Liver (tissue), 9 donors: ENCODE results near the gene SLC9A1. TPM values are rescaled to one million over a fixed set of nuclear protein-coding genes. Genes with fewer than 3 reads are reported as not detected.

Source experiments
- DNase-seq: peaks from one replicate; pipeline ENCODE4 v3.0.0-alpha.2; 2017; ENCODE audit warnings: low spot score
- H3K27ac ChIP-seq, 2 donors: one replicate each; pipeline ENCODE4 v1.7.0; 2013; ENCODE audit warnings: inconsistent platforms in 2 of 2, low read length in 2 of 2, control low read depth in 1 of 2, low read depth in 1 of 2, mild to moderate bottlenecking in 1 of 2
- H3K27me3 ChIP-seq, 4 donors: one replicate each; pipeline versions ENCODE4 v1.6.1 to v1.7.0; 2013; ENCODE audit warnings: low read length in 3 of 4, inconsistent platforms in 1 of 4, mild to moderate bottlenecking in 1 of 4, moderate library complexity in 1 of 4; ENCODE audit not compliant: control insufficient read depth in 4 of 4, insufficient read depth in 4 of 4
- H3K36me3 ChIP-seq, 4 donors: one replicate each; pipeline versions ENCODE4 v1.6.1 to v1.7.0; 2013; ENCODE audit warnings: low read length in 3 of 4, mild to moderate bottlenecking in 3 of 4, low read depth in 1 of 4, moderate library complexity in 1 of 4; ENCODE audit not compliant: control insufficient read depth in 4 of 4, insufficient read depth in 3 of 4
- H3K4me1 ChIP-seq, 4 donors: one replicate each; pipeline versions ENCODE4 v1.6.1 to v1.7.0; 2013; ENCODE audit warnings: low read length in 3 of 4, mild to moderate bottlenecking in 3 of 4, moderate library complexity in 1 of 4; ENCODE audit not compliant: control insufficient read depth in 4 of 4, insufficient read depth in 4 of 4
- H3K4me3 ChIP-seq, 3 donors: one replicate each; pipeline versions ENCODE4 v1.6.1 to v1.7.0; 2013; ENCODE audit warnings: low read length in 3 of 3, control low read depth in 1 of 3, low read depth in 1 of 3, mild to moderate bottlenecking in 1 of 3
- H3K9ac ChIP-seq, 2 donors: one replicate each; pipeline ENCODE4 v1.7.0; 2013; ENCODE audit warnings: low read length in 2 of 2, mild to moderate bottlenecking in 2 of 2, moderate library complexity in 2 of 2, control low read depth in 1 of 2, low read depth in 1 of 2
- H3K9me3 ChIP-seq, 4 donors: one replicate each; pipeline versions ENCODE4 v1.6.1 to v1.7.0; 2013; ENCODE audit warnings: low read length in 3 of 4; ENCODE audit not compliant: control insufficient read depth in 4 of 4
- CTCF ChIP-seq: fragments of 150-350 bp; IDR thresholded peaks from 2 replicates; pipeline ENCODE4 v1.5.1; 2017; ENCODE audit warnings: improper control_type of control experiment, low read depth, low read length; ENCODE audit not compliant: missing input control
- EGR1 ChIP-seq, 2 donors: IDR thresholded peaks; 2 replicates each; pipeline ENCODE4 v1.6.1; 2016 to 2018; ENCODE audit warnings: antibody characterized with exemption in 2 of 2, low read depth in 2 of 2
- FOXA2 ChIP-seq: IDR thresholded peaks from 2 replicates; pipeline ENCODE4 v1.6.1; 2016; ENCODE audit warnings: antibody characterized with exemption
- GABPA ChIP-seq, 2 donors: IDR thresholded peaks in 1 of 2; conservative IDR thresholded peaks in 1 of 2; 2 replicates each; pipeline ENCODE4 v1.6.1; 2016; ENCODE audit warnings: antibody characterized with exemption in 2 of 2, mild to moderate bottlenecking in 1 of 2, moderate library complexity in 1 of 2
- HNF4A ChIP-seq, 2 donors: conservative IDR thresholded peaks; 2 replicates each; pipeline ENCODE4 v1.6.1; 2016; ENCODE audit warnings: antibody characterized with exemption in 2 of 2, mild to moderate bottlenecking in 2 of 2
- HNF4G ChIP-seq: IDR thresholded peaks from 2 replicates; pipeline ENCODE4 v1.6.1; 2016; ENCODE audit warnings: antibody characterized with exemption
- JUND ChIP-seq, 2 donors: IDR thresholded peaks; 2 replicates each; pipeline ENCODE4 v1.6.1; 2016; ENCODE audit warnings: antibody characterized with exemption in 2 of 2
- NR2F2 ChIP-seq: IDR thresholded peaks from 2 replicates; pipeline ENCODE4 v1.6.1; 2016; ENCODE audit warnings: antibody characterized with exemption
- RAD21 ChIP-seq, 2 donors: IDR thresholded peaks; 2 replicates each; pipeline ENCODE4 v1.6.1; 2016; ENCODE audit warnings: antibody characterized with exemption in 2 of 2, mild to moderate bottlenecking in 2 of 2
- RXRA ChIP-seq, 2 donors: IDR thresholded peaks; 2 replicates each; pipeline ENCODE4 v1.6.1; 2017 to 2018; ENCODE audit warnings: antibody characterized with exemption in 2 of 2, mild to moderate bottlenecking in 1 of 2
- SP1 ChIP-seq: IDR thresholded peaks from 2 replicates; pipeline ENCODE4 v1.6.1; 2018; ENCODE audit warnings: antibody characterized with exemption, mild to moderate bottlenecking
- TAF1 ChIP-seq: conservative IDR thresholded peaks from 2 replicates; pipeline ENCODE4 v1.6.1; 2016; ENCODE audit warnings: antibody characterized with exemption, mild to moderate bottlenecking
- YY1 ChIP-seq: IDR thresholded peaks from 2 replicates; pipeline ENCODE4 v1.6.1; 2016; ENCODE audit warnings: antibody characterized with exemption, mild to moderate bottlenecking
- WGBS: extraction: QIAGEN DNeasy Blood & Tissue Kit; methylation state at CpG from one replicate; pipeline ENCODE4 v1.1.7; 2013; 5-methylcytosine and 5-hydroxymethylcytosine counted together
- polyA plus RNA-seq, 2 donors: library from polyadenylated mRNA; stranded (reverse) in 1 of 2; unstranded in 1 of 2; fragments of 200-250 nt in 1 of 2; fragments of >200 nt in 1 of 2; fragmentation: Nextera tagmentation in 1 of 2; extraction: Ambion mirVana in 1 of 2; gene quantifications; one replicate each; pipeline versions ENCODE4 v1.2.1 to v1.2.3, GENCODE V29; 2013 to 2015
- total RNA-seq, 2 donors: library from RNA; depleted of rRNA; stranded (reverse); fragments of >200 nt; gene quantifications; one replicate each; pipeline ENCODE4 v1.2.3, GENCODE V29; 2014
- TF ChIP-seq, protein P1 (sequence below): IDR thresholded peaks from 2 replicates; pipeline ENCODE4 v1.6.1; 2016; ENCODE audit warnings: antibody characterized with exemption
- TF ChIP-seq, protein P2 (sequence below): IDR thresholded peaks from 2 replicates; pipeline ENCODE4 v1.6.1; 2016; ENCODE audit warnings: antibody characterized with exemption, mild to moderate bottlenecking
- TF ChIP-seq, protein P3 (sequence below): IDR thresholded peaks from 2 replicates; pipeline ENCODE4 v1.6.1; 2016; ENCODE audit warnings: antibody characterized with exemption
- TF ChIP-seq, protein P4 (sequence below): IDR thresholded peaks from 2 replicates; pipeline ENCODE4 v1.6.1; 2016; ENCODE audit warnings: antibody characterized with exemption
- donor health status: healthy.
- donor health status: healthy.
- donor health status: healthy.
- donor health status: healthy.
- donor health status: healthy.

SLC9A1 gene
- total and polyA plus RNA-seq, 4 donors, result 1.3 to 3.2 (median 1.5) TPM

DNA sequence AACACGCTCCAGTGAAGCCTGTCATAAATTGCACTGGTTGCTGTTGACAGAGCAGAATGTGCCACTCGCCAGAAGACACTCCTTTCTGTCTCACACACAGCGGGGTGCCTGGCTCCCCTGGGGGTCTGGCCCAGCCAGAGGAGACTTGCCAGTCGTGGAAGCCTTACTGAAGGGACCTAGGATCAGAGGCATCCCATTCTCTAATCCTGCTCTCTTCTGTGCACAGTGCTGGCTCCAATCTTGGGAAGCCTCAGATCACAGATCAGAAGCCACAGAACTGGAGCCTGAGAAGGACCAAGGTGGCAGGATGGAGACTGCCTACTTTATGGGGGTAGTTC lies 1.4 kb downstream of the SLC9A1 start:
- Histone ChIP-seq H3K9ac (no peak overlapping the region), H3K9me3 (no peaks in the 10 kb centered on the region), H3K27ac (no peak overlapping the region), H3K4me1 (peaks cover 5 to 32% (median 24%) of the 10 kb centered on the region in 4 donors), H3K36me3 (no peaks in the 10 kb centered on the region), H3K4me3 (no peak overlapping the region), H3K27me3 (no peaks in the 10 kb centered on the region)
- no peak for DNase-seq
- no peak for TF ChIP-seq RAD21 (IDR thresholded peaks at IDR 0.05)
- TF ChIP-seq RXRA (IDR thresholded peaks at IDR 0.05), result no peak
- TF ChIP-seq, protein P1, sequence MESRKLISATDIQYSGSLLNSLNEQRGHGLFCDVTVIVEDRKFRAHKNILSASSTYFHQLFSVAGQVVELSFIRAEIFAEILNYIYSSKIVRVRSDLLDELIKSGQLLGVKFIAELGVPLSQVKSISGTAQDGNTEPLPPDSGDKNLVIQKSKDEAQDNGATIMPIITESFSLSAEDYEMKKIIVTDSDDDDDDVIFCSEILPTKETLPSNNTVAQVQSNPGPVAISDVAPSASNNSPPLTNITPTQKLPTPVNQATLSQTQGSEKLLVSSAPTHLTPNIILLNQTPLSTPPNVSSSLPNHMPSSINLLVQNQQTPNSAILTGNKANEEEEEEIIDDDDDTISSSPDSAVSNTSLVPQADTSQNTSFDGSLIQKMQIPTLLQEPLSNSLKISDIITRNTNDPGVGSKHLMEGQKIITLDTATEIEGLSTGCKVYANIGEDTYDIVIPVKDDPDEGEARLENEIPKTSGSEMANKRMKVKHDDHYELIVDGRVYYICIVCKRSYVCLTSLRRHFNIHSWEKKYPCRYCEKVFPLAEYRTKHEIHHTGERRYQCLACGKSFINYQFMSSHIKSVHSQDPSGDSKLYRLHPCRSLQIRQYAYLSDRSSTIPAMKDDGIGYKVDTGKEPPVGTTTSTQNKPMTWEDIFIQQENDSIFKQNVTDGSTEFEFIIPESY, result no peak
- TF ChIP-seq, protein P2, sequence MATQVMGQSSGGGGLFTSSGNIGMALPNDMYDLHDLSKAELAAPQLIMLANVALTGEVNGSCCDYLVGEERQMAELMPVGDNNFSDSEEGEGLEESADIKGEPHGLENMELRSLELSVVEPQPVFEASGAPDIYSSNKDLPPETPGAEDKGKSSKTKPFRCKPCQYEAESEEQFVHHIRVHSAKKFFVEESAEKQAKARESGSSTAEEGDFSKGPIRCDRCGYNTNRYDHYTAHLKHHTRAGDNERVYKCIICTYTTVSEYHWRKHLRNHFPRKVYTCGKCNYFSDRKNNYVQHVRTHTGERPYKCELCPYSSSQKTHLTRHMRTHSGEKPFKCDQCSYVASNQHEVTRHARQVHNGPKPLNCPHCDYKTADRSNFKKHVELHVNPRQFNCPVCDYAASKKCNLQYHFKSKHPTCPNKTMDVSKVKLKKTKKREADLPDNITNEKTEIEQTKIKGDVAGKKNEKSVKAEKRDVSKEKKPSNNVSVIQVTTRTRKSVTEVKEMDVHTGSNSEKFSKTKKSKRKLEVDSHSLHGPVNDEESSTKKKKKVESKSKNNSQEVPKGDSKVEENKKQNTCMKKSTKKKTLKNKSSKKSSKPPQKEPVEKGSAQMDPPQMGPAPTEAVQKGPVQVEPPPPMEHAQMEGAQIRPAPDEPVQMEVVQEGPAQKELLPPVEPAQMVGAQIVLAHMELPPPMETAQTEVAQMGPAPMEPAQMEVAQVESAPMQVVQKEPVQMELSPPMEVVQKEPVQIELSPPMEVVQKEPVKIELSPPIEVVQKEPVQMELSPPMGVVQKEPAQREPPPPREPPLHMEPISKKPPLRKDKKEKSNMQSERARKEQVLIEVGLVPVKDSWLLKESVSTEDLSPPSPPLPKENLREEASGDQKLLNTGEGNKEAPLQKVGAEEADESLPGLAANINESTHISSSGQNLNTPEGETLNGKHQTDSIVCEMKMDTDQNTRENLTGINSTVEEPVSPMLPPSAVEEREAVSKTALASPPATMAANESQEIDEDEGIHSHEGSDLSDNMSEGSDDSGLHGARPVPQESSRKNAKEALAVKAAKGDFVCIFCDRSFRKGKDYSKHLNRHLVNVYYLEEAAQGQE, result no peak
- no peak for TF ChIP-seq GABPA (IDR thresholded peaks at IDR 0.05 in 1 of 2, conservative IDR thresholded peaks at IDR 0.05 in 1 of 2)
- no peak for TF ChIP-seq SP1
- TF ChIP-seq TAF1, result no peak
- TF ChIP-seq HNF4A (conservative IDR thresholded peaks at IDR 0.05), result no peak
- no peak for TF ChIP-seq NR2F2
- TF ChIP-seq, protein P3, sequence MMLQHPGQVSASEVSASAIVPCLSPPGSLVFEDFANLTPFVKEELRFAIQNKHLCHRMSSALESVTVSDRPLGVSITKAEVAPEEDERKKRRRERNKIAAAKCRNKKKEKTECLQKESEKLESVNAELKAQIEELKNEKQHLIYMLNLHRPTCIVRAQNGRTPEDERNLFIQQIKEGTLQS, result no peak
- TF ChIP-seq JUND (IDR thresholded peaks at IDR 0.05), result no peak
- no peak for TF ChIP-seq EGR1 (IDR thresholded peaks at IDR 0.05; ENCODE audit: low read depth in 2 of 2)
- TF ChIP-seq, protein P4, sequence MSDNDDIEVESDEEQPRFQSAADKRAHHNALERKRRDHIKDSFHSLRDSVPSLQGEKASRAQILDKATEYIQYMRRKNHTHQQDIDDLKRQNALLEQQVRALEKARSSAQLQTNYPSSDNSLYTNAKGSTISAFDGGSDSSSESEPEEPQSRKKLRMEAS, result no peak
- 60% methylated on average over 4 of the region's 4 CpGs for WGBS

DNA sequence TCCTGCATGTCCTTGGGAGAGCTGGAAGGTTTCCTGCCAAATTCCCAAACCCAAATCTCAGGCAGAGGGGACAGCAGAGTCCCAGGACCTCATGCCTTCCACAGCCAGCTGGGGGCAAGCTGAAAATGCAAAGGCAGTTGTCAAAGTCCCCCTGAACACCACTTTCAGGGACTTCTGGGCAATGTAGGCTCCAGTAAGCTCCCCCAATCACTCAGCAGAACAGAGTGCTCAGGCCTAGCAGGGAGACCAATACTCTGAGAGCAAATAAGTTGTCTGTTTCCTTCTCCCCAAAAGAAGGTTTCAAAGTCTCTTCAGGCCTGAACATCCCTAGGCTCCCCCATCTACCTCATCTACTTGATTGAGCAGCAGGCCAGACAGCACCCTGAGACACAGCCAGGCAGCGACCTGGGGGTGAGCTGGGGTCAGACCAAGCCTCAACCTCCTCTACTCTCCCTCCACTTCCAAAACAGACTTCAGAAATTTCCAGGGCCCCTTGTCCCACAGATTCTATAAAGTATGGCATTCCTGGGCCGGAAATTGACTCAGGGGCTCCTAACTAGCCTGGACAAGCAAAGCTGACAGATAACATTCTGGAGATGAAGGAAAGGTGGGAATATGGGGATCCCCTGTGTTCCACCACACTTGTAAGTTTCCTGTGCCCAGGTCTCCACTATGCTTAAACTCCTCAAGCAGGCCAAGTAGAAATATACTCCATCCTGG lies 1.9 kb downstream of the SLC9A1 start:
- Histone ChIP-seq H3K4me1 (peaks cover 5 to 32% (median 24%) of the 10 kb centered on the region in 4 donors), H3K9ac (no peak overlapping the region), H3K4me3 (no peak overlapping the region), H3K9me3 (no peaks in the 10 kb centered on the region), H3K27ac (no peak overlapping the region), H3K36me3 (no peaks in the 10 kb centered on the region), H3K27me3 (no peaks in the 10 kb centered on the region)
- no peak for DNase-seq
- 80% methylated on average over 2 of the region's 2 CpGs for WGBS
- TF ChIP-seq NR2F2, result no peak
- TF ChIP-seq FOXA2, result no peak
- TF ChIP-seq GABPA (IDR thresholded peaks at IDR 0.05 in 1 of 2, conservative IDR thresholded peaks at IDR 0.05 in 1 of 2), result no peak
- no peak for TF ChIP-seq CTCF
- no peak for TF ChIP-seq SP1
- TF ChIP-seq, protein P2, result no peak
- TF ChIP-seq RAD21 (IDR thresholded peaks at IDR 0.05), result no peak
- no peak for TF ChIP-seq TAF1
- no peak for TF ChIP-seq EGR1 (IDR thresholded peaks at IDR 0.05; ENCODE audit: low read depth in 2 of 2)
- no peak for TF ChIP-seq YY1
- no peak for TF ChIP-seq HNF4A (conservative IDR thresholded peaks at IDR 0.05)
- TF ChIP-seq, protein P4, result no peak
- no peak for TF ChIP-seq RXRA (IDR thresholded peaks at IDR 0.05)
- TF ChIP-seq HNF4G, result no peak
- TF ChIP-seq, protein P3, result no peak
